Breast epithelium (tissue), 3 donors: ENCODE data around the gene ELMO3.

Source experiments
- CTCF ChIP-seq, 3 donors: fragments of 450-650 bp; IDR thresholded peaks; one replicate each; pipeline ENCODE4 v1.5.1; 2016 to 2017; ENCODE audit warnings: antibody characterized with exemption in 3 of 3, mild to moderate bottlenecking in 3 of 3, moderate library complexity in 3 of 3
- POLR2A ChIP-seq: fragments of 450-650 bp; IDR thresholded peaks from one replicate; pipeline ENCODE4 v1.6.1; 2016; ENCODE audit warnings: antibody characterized with exemption, mild to moderate bottlenecking, moderate library complexity
- POLR2AphosphoS5 ChIP-seq, 3 donors: sonication (generic); formaldehyde crosslinking; IDR thresholded peaks; one replicate each; pipeline ENCODE4 v1.6.1; 2017; ENCODE audit warnings: antibody characterized with exemption in 3 of 3

DNA sequence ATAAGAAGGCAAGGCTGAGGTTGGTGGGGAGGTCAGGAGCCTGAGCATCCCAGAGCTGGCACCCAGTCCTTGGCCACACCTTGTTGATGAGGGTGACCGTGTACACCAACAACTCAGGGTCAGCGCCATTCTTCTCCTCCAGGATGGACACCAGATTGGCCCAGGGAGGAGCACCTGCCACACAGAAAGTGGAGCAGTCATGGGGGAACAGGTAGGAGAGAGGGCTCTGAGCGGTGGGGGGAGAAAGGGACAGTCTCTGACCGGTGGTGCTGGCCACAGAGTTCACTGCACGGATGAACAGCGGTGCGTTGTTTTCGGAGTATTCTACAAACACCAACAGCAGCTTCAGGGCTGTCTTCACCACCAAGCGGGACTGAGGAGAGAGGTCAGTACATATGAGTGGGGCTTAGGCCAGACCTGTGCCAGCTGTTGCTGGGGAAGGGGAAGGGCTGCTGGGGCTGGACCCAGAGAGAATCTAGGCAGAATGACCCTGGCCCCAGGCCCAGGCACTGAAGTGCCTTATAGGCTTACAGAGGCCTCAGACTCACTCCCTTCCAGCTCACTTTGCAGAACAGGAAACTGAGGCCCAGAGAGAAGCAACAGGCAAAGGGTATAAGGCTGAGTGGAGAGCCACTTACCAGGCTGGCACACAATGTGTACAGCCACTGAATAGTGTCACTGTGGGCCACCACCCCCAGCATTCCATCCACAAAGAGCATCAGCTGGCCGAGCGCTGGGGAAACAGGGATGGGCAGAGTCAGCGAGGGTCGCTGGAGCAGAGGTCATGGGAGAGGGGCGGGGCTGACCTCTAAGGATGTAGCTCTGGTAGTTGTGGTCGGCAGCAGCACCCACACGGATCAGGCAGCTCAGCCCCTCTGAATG, 38.7 kb downstream of the ELMO3 start:
- TF ChIP-seq CTCF (IDR thresholded peaks at IDR 0.05) (no peak), POLR2A (no peak), POLR2AphosphoS5 (IDR thresholded peaks at IDR 0.05) (no peak)
